SK-N-SH (cell line): ENCODE results near the gene CEBPA. TPM values are rescaled to one million over a fixed set of nuclear protein-coding genes. Genes with fewer than 3 reads are reported as not detected.

Experiments used
- CTCF ChIA-PET: fragments of 300-600, 350-600 bp; formaldehyde crosslinking; extraction: SDS; loops from one replicate; lab custom pipeline; 2021; lab: Yijun Ruan, JAX
- POLR2A ChIA-PET: fragments of 350-600 bp; sonication (Branson Sonifier 250); formaldehyde crosslinking; extraction: SDS; loops from one replicate; lab custom pipeline; 2020; ENCODE audit warnings: antibody characterized with exemption, inconsistent platforms; lab: Yijun Ruan, JAX
- DNase-seq: peaks from one replicate; pipeline ENCODE4 v3.0.0; 2012
- H2AFZ ChIP-seq: fragments of 200-600 bp; sonication (generic); 2 replicates; pipeline ENCODE4 v1.8.1; 2016; ENCODE audit warnings: antibody characterized with exemption, mild to moderate bottlenecking, low read depth
- H3F3A ChIP-seq: fragments of 200-600 bp; sonication (generic); replicated peaks from 2 replicates; pipeline ENCODE3; 2016; ENCODE audit warnings: antibody characterized with exemption, mild to moderate bottlenecking; ENCODE audit not compliant: insufficient read depth
- H3K27ac ChIP-seq, 2 experiments: fragments of 200-500 bp in 1 of 2; fragments of 200-600 bp in 1 of 2; sonication (Bioruptor generic) in 1 of 2; sonication (generic), shearing (Covaris generic) in 1 of 2; 2 replicates each; pipeline versions ENCODE4 v1.5.1 to v1.6.1; 2014 to 2016; ENCODE audit warnings: low read depth in 2 of 2, inconsistent platforms in 1 of 2, low read length in 1 of 2, mild to moderate bottlenecking in 1 of 2, mixed read lengths in 1 of 2
- H3K27me3 ChIP-seq: fragments of 200-600 bp; sonication (generic), shearing (Covaris generic); 2 replicates; pipeline ENCODE4 v1.6.1; 2016; ENCODE audit warnings: mixed run types; ENCODE audit not compliant: insufficient read depth
- H3K36me3 ChIP-seq, 2 experiments: fragments of 200-500 bp in 1 of 2; fragments of 200-600 bp in 1 of 2; sonication (Bioruptor generic) in 1 of 2; sonication (generic) in 1 of 2; replicated peaks in 1 of 2; 2 replicates each; pipeline versions ENCODE3 to v1.5.1; 2014 to 2016; ENCODE audit warnings: low read length in 1 of 2, mild to moderate bottlenecking in 1 of 2; ENCODE audit not compliant: insufficient read depth in 2 of 2, control insufficient read depth in 1 of 2
- H3K4me1 ChIP-seq, 2 experiments: fragments of 200-500 bp in 1 of 2; fragments of 200-600 bp in 1 of 2; sonication (Bioruptor generic) in 1 of 2; sonication (generic), shearing (Covaris generic) in 1 of 2; 2 replicates each; pipeline versions ENCODE4 v1.5.1 to v1.6.1; 2014 to 2016; ENCODE audit warnings: low read depth in 1 of 2, low read length in 1 of 2, mixed run types in 1 of 2; ENCODE audit not compliant: insufficient read depth in 2 of 2, control insufficient read depth in 1 of 2
- H3K4me2 ChIP-seq: fragments of 200-600 bp; sonication (generic), shearing (Covaris generic); 2 replicates; pipeline ENCODE4 v1.6.1; 2017; ENCODE audit warnings: mixed run types
- H3K4me3 ChIP-seq, 2 experiments: fragments of 200-500 bp in 1 of 2; fragments of 200-600 bp in 1 of 2; sonication (Bioruptor generic) in 1 of 2; sonication (generic), shearing (Covaris generic) in 1 of 2; 2 replicates each; pipeline versions ENCODE4 v1.5.1 to v1.8.1; 2014 to 2016; ENCODE audit warnings: low read depth in 2 of 2, inconsistent platforms in 1 of 2, low read length in 1 of 2, mild to moderate bottlenecking in 1 of 2, mixed read lengths in 1 of 2, moderate library complexity in 1 of 2
- H3K79me2 ChIP-seq: fragments of 200-600 bp; sonication (generic); 2 replicates; pipeline ENCODE4 v1.8.1; 2017; ENCODE audit warnings: mild to moderate bottlenecking; ENCODE audit not compliant: insufficient read depth
- H3K9ac ChIP-seq: fragments of 200-600 bp; sonication (generic); 2 replicates; pipeline ENCODE4 v1.6.1; 2017; ENCODE audit warnings: mixed run types
- H3K9me2 ChIP-seq: fragments of 200-600 bp; sonication (generic); 2 replicates; pipeline ENCODE4 v1.6.1; 2017; ENCODE audit warnings: mixed run types
- H3K9me3 ChIP-seq: fragments of 200-600 bp; sonication (generic); 2 replicates; pipeline ENCODE4 v1.6.1; 2017; ENCODE audit warnings: mixed run types, mild to moderate bottlenecking, moderate library complexity
- H4K20me1 ChIP-seq: fragments of 200-600 bp; sonication (generic); 2 replicates; pipeline ENCODE4 v1.6.1; 2017; ENCODE audit warnings: mild to moderate bottlenecking, mixed run types; ENCODE audit not compliant: insufficient read depth
- CHD2 ChIP-seq: fragments of 150-350 bp; IDR thresholded peaks from 2 replicates; pipeline ENCODE4 v1.6.1; 2018; ENCODE audit warnings: low read length; ENCODE audit not compliant: partially characterized antibody
- EP300 ChIP-seq, 2 experiments: IDR thresholded peaks; 2 replicates each; pipeline versions ENCODE4 v1.4.0 to v1.6.1; 2012; ENCODE audit warnings: borderline replicate concordance in 1 of 2, low read depth in 1 of 2, low read length in 1 of 2
- EZH2phosphoT487 ChIP-seq: fragments of 200-600 bp; sonication (generic); IDR thresholded peaks from 2 replicates; pipeline ENCODE4 v1.6.1; 2017; ENCODE audit warnings: low read depth, mixed run types, mild to moderate bottlenecking, antibody characterized with exemption, moderate library complexity, borderline replicate concordance
- FOXJ3 ChIP-seq: sonication (generic); formaldehyde crosslinking; IDR thresholded peaks from 2 replicates; pipeline ENCODE4 v1.5.1; 2020; ENCODE audit warnings: mild to moderate bottlenecking, missing genetic modification reagents
- GABPA ChIP-seq: IDR thresholded peaks from 2 replicates; pipeline ENCODE4 v1.4.0; 2012; ENCODE audit warnings: low read depth, mild to moderate bottlenecking
- MEF2A ChIP-seq: IDR thresholded peaks from 2 replicates; pipeline ENCODE4 v1.4.0; 2012; ENCODE audit warnings: low read depth, borderline replicate concordance
- MXI1 ChIP-seq: IDR thresholded peaks from 2 replicates; pipeline ENCODE4 v1.6.1; 2012; ENCODE audit warnings: mild to moderate bottlenecking, low read depth, low read length, improper control_type of control experiment
- NRF1 ChIP-seq: IDR thresholded peaks from 2 replicates; pipeline ENCODE4 v1.6.1; 2012; ENCODE audit warnings: low read depth, mild to moderate bottlenecking, low read length
- PBX3 ChIP-seq: IDR thresholded peaks from 2 replicates; pipeline ENCODE4; 2012
- REST ChIP-seq: IDR thresholded peaks from 2 replicates; pipeline ENCODE4 v1.6.1; 2012; ENCODE audit warnings: mild to moderate bottlenecking, low read depth, low read length, moderate library complexity
- SMC3 ChIP-seq: IDR thresholded peaks from 2 replicates; pipeline ENCODE4 v1.6.1; 2012; ENCODE audit warnings: low read depth, low read length, improper control_type of control experiment
- TAF1 ChIP-seq: IDR thresholded peaks from 2 replicates; pipeline ENCODE4 v1.6.1; 2012; ENCODE audit warnings: low read depth, mild to moderate bottlenecking, low read length, moderate library complexity, borderline replicate concordance
- TEAD4 ChIP-seq: IDR thresholded peaks from 2 replicates; pipeline ENCODE4 v1.4.0; 2012; ENCODE audit warnings: mild to moderate bottlenecking, borderline replicate concordance; ENCODE audit not compliant: insufficient read depth
- WGBS: methylation state at CpG from one replicate; pipeline ENCODE4 v1.1.6; 2017; ENCODE audit warnings: low lambda C conversion rate; 5-methylcytosine and 5-hydroxymethylcytosine counted together
- polyA plus RNA-seq, 3 experiments: library from polyadenylated mRNA; depleted of rRNA; stranded (reverse); fragments of >200 nt; gene quantifications; 2 replicates each; pipeline ENCODE4 v1.2.3, GENCODE V29; 2012
- TF ChIP-seq, protein P1 (sequence below): fragments of 200-600 bp; sonication (generic); IDR thresholded peaks from 2 replicates; pipeline ENCODE4 v1.6.1; 2017; ENCODE audit warnings: antibody characterized with exemption, mild to moderate bottlenecking, moderate library complexity
- TF ChIP-seq, protein P2 (sequence below): IDR thresholded peaks from 2 replicates; pipeline ENCODE4 v1.4.0; 2012; ENCODE audit warnings: low read depth

CEBPA gene
- polyA plus RNA-seq, 1 of the 3 experiments (the other 2 are of a cell fraction) = 0.15 TPM

DNA sequence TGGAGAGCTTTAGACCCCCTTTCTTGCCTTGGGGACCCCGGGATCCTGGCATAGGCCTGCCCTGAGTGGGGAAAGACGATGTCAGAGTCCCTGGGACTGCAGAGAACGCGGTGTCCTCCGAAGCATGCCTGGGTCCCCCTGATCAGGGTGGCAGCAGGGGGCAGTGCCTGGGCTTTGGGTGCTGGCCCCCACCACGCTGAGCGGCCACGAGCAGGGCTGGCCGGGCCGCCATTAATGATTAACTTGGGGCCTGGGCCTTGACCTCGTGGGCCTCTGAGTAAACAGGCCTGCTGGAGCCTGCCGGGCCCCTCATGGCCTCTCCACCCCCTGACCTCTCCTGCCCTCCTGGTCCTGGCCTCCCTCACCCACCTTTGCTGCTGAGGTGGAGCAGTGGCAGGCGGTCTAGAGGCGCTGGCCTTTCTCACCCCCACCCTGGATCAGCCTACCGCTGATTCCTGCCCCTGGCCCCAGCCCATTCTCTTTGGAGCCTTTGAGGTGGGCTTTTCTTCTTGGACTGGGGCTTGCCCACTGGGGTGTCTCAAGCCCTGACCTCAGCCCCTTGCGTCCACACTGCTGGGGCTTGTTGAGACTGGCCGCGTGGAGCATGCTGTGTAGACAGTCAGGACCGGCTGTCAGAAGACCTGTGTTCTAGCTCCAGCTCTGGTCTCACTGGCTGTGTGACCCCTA is 26.3 kb downstream of the CEBPA start:
- no peak overlapping the region for H3K9ac ChIP-seq
- no peak overlapping the region for H3K27ac ChIP-seq
- H3K27me3 ChIP-seq = no peaks in the 10 kb centered on the region
- H3K4me3 ChIP-seq = no peak overlapping the region
- TF ChIP-seq EP300 (IDR thresholded peaks at IDR 0.05; ENCODE audit: borderline replicate concordance in 1 of 2, low read depth in 1 of 2, low read length in 1 of 2) (no peak), TAF1 (no peak), SMC3 (no peak), GABPA (no peak), FOXJ3 (CRISPR knock-in tag) (no peak), EZH2phosphoT487 (no peak), NRF1 (no peak), PBX3 (no peak)
- TF ChIP-seq, protein P1, sequence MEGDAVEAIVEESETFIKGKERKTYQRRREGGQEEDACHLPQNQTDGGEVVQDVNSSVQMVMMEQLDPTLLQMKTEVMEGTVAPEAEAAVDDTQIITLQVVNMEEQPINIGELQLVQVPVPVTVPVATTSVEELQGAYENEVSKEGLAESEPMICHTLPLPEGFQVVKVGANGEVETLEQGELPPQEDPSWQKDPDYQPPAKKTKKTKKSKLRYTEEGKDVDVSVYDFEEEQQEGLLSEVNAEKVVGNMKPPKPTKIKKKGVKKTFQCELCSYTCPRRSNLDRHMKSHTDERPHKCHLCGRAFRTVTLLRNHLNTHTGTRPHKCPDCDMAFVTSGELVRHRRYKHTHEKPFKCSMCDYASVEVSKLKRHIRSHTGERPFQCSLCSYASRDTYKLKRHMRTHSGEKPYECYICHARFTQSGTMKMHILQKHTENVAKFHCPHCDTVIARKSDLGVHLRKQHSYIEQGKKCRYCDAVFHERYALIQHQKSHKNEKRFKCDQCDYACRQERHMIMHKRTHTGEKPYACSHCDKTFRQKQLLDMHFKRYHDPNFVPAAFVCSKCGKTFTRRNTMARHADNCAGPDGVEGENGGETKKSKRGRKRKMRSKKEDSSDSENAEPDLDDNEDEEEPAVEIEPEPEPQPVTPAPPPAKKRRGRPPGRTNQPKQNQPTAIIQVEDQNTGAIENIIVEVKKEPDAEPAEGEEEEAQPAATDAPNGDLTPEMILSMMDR = no peak
- H4K20me1 ChIP-seq = no peaks in the 10 kb centered on the region
- H3K36me3 ChIP-seq = no peaks in the 10 kb centered on the region
- CTCF ChIA-PET = interaction anchor here (0.6 to 0.7 kb wide), 2 partner anchors 106 to 625 kb away, joined by 3 read pairs; no protein-coding TSS in a partner anchor
- H2AFZ ChIP-seq = no peak overlapping the region
- no peaks in the 10 kb centered on the region for H3F3A ChIP-seq
- H3K79me2 ChIP-seq = no peaks in the 10 kb centered on the region
- H3K9me3 ChIP-seq = no peaks in the 10 kb centered on the region
- no peaks in the 10 kb centered on the region for H3K9me2 ChIP-seq
- POLR2A ChIA-PET = no interaction called here
- 86% methylated on average over 14 of the region's 19 CpGs for WGBS
- H3K4me1 ChIP-seq = no peaks in the 10 kb centered on the region; a peak in 1 of 4 replicates
- DNase-seq = no peak
- H3K4me2 ChIP-seq = no peak overlapping the region

DNA sequence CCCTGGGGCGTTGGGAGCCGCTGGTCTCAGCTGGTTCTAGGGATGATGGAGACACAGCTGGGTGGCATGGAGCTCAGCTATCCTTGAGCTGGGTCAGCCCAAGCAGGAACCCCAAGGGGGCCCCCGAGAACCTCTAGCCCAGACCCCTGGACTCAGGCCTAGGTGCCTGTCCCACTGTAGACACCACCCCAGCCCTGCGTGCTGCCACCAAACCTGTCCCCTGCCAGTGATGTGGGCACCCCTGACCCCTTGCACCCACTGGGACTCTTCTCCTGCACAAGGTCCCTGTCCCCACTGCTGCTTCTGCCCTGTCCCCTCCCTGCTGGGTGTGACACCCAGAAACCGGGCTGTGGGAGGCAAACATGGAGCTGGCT is 26.8 kb downstream of the CEBPA start:
- Histone ChIP-seq H3K4me2 (no peak overlapping the region), H3K27me3 (no peaks in the 10 kb centered on the region), H3K79me2 (no peaks in the 10 kb centered on the region), H3K4me1 (no peaks in the 10 kb centered on the region; a peak in 1 of 4 replicates), H3K4me3 (no peak overlapping the region), H3K9me2 (no peaks in the 10 kb centered on the region), H3K9me3 (no peaks in the 10 kb centered on the region), H3K27ac (no peak overlapping the region), H3K9ac (no peak overlapping the region), H2AFZ (no peak overlapping the region), H4K20me1 (no peaks in the 10 kb centered on the region), H3K36me3 (no peaks in the 10 kb centered on the region), H3F3A (no peaks in the 10 kb centered on the region)
- POLR2A ChIA-PET = no interaction called here
- WGBS = 79% methylated on average over 2 of the region's 5 CpGs
- no peak for DNase-seq
- CTCF ChIA-PET = interaction anchor here (0.7 to 1.4 kb wide), 2 partner anchors 27 to 106 kb away, joined by 3 to 5 read pairs; partner anchors contain the start of gene CEBPA
- TF ChIP-seq MXI1 (no peak), PBX3 (no peak), REST (no peak), TAF1 (no peak), MEF2A (no peak), CHD2 (no peak), TEAD4 (no peak), SMC3 (no peak)
- TF ChIP-seq, protein P1 = no peak
- TF ChIP-seq, protein P2, sequence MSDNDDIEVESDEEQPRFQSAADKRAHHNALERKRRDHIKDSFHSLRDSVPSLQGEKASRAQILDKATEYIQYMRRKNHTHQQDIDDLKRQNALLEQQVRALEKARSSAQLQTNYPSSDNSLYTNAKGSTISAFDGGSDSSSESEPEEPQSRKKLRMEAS = no peak
